ENCODE results near the gene LEFTY2.
"Not testable (repeated sequence)": the region's sequence is repeated elsewhere in the genome, so short reads cannot be mapped to it uniquely, and the experiment has no call there.

Gene LEFTY2

GRCh38 chr1:225953315-225953714, 12.3 kb upstream of the LEFTY2 start:
- no peak for DNase-seq (ENCODE audit: low read depth in 1 of 2, low spot score in 1 of 2)

DNA sequence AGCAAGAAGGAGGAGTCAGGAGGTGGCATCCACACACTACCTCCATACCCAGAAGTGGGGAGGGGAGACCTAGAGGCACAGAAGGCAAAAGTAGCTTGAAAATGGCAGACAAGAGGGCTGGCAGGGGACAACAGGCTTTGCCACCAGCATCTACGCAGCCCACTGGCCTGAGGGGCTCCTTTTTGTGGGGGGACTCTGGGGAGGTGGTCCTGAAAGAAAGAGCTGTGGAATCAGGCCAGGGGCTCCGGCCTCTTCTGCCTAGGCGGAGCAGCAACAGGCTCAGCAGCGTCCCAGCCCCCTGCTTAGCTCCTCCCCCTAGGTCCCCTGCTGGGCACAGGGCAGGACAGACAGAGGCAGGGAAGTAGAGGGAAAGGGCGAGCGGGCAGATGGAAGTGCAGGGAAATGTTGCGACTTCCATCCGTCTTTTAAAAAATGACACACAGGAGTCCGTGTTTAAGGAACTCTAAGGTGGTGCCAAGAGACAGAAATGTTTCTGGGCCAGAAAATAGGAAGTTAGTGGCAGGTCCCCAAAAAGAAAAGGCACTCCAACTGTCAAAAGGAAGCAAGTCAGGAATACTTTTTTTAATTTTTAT, 10.0 kb upstream of the LEFTY2 start:
- no peak for DNase-seq (ENCODE audit: low read depth in 1 of 2, low spot score in 1 of 2)

- DNase-seq (ENCODE audit: low read depth in 1 of 2, low spot score in 1 of 2), result no peak
Observed at GRCh38 chr1:225949041-225949440, 8.0 kb upstream of the LEFTY2 start.

GRCh38 chr1:225946803-225947202, 5.8 kb upstream of the LEFTY2 start:
- DNase-seq (ENCODE audit: low read depth in 1 of 2, low spot score in 1 of 2), result no peak

DNA sequence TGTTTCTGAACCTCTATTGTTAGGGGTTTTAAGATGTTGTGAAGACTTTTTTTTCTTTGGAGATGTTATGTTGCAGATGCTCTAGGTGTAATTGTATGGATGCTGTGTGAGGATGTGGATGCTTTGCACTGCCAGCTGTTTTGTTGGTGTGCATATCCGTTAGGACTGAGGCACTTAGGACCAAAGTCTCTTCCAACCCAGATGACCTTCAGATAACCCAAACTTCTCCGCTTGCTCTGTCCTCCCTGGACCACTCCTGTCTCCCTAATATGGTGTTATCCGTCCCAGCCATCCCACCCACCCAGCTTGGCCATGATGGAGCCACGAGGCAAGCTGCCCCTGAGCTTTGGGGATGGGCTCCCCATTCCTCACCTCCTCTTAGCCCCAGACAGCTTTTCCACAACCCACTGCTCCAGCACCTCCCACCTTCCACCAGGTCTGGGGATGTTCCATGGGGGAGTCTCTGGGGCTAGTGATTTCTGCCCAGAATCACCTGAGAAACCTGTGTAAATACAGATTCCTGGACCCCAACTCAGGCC, 5.1 kb upstream of the LEFTY2 start:
- no peak for DNase-seq (ENCODE audit: low read depth in 1 of 2, low spot score in 1 of 2)

DNA sequence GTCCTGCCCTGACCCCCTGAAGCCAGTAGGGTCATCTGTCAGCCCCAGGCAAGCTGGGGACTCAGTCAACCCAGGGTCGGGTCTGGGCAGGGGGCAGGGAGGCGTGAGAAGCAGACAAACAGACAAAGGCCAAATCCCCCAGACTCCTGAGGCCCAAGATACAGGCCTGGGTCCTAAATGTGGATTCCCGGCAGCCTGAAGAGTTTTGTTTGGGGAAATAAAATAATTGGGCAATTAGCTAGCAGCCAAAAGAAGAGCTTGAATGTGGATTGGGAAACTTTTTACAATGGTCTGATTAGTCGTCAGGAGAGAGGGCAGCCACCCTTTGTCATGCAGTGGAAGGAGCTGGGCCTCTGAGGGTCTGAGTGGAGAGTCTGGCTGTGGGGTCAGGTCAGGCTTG, 4.5 kb upstream of the LEFTY2 start:
- no peak for DNase-seq (ENCODE audit: low read depth in 1 of 2, low spot score in 1 of 2)

DNA sequence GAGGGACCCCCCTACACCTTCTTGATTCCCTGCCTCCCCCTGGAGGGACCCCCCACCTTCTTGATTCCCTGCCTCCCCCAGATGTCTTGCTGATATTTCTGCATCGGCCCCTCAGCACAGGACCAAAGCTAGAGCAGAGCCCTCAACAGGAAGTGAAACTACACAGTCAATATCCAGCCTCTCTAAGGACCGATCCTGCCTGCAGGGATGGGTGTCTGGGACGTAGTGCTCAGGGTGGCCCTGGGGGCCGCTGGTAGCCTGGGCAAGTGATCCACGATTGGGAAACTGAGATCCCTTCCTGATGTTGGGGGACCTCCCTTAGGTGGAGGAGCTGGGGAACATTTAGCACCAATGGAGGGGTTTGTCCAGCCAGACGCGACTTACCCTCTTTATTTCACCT, 3.9 kb upstream of the LEFTY2 start:
- no peak for DNase-seq (ENCODE audit: low read depth in 1 of 2, low spot score in 1 of 2)

- DNase-seq (ENCODE audit: low read depth in 1 of 2, low spot score in 1 of 2), result no peak
Observed at GRCh38 chr1:225944387-225944786, 3.4 kb upstream of the LEFTY2 start.

DNA sequence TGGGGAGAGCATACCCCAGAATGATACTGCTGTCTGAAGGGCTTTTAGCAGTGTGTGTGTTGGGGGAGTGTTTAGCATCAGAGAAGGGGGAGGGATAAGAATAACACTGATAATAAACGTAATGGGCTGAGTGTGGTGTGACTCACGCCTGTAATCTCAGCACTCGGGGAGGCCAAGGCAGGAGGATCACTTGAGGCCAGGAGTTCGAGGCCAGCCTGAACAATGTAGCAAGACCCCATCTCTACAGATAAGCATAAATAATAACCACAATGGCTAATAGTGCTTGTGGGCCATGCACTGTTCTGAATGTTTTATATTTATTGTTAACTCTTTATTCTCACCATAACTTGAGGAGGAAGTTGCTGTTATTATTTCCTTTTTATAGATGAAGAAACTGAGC, 2.6 kb upstream of the LEFTY2 start:
- DNase-seq (ENCODE audit: low read depth in 1 of 2, low spot score in 1 of 2), result no peak

DNA sequence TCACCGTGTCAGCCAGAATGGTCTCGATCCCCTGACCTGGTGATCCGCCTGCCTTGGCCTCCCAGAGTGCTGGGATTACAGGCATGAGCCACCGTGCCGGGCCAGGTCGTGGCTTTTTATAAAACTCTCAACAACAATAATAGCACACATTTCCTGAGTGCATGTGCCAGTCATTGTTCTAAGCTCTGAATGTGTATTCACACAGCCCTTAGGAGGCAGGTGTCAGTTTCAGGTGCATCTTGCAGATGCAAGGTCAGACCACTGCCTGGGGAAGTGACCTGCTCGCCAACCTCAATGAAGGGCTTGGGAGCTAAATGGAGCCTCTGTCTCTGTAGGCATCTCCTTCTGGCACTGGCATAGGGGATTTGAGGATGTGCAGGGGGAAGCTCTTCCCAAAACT, 1.6 kb upstream of the LEFTY2 start:
- no peak for DNase-seq (ENCODE audit: low read depth in 1 of 2, low spot score in 1 of 2)

DNA sequence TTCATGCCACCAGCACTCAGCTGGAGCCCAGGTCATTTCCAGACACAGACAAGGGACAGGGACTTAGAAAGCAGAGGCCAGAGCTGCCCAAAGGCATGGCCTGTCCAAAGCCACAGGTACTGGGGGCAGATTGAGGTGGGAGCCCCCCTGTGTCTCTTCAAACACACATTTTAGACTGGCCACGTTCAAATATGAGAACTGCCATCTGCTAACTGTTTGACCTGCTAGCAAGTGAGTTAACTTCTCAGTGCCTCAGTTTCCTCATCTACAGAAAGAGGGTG, 862 bp upstream of the LEFTY2 start:
- no peak for DNase-seq (ENCODE audit: low read depth in 1 of 2, low spot score in 1 of 2)

GRCh38 chr1:225940385-225941151, 452 bp downstream of the LEFTY2 start:
- no peak for DNase-seq (ENCODE audit: low read depth in 1 of 2, low spot score in 1 of 2)

GRCh38 chr1:225939939-225940310, 1.1 kb downstream of the LEFTY2 start:
- DNase-seq (ENCODE audit: low read depth in 1 of 2, low spot score in 1 of 2), result not testable (repeated sequence)

DNA sequence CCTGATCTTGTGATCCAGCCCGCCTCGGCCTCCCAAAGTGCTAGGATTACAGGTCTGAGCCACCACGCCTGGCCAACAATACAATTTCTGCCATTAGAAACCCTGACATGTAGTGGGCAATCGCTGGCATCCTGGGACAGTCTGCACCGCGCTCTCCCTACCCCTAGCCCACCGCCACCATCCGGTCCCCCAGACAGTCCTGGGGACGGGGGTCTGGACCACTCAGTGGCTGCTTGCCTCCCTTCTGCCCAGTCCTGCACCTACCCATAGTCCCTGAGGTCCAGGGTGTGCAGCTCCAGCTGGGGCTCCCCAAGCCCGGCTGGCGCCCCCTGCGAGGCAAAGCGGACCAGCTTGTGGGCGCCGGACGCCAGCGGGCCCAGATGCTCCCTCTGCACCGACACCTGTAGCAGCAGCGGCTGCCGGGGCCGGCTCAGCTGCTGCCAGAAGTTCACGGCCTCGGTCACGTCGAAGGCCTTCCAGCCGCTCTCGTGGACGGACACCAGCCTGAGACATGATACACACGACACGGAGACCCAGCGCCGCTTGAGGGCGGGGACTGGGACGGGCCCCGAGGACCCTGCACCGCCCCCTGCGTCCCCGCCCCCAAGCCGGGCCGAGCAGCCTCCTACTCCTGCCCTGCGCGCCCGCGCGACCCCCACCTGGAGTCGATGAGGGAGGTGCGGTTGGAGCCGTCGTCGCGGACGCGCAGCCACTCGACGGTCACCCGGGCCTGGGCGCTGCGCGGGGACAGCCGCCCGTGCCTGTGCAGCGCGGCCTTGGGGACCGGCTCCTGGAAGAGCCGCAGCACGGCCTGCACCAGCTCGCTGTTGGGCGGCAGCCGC, 1.7 kb downstream of the LEFTY2 start:
- not testable (repeated sequence) for DNase-seq (ENCODE audit: low read depth in 1 of 2, low spot score in 1 of 2)

DNA sequence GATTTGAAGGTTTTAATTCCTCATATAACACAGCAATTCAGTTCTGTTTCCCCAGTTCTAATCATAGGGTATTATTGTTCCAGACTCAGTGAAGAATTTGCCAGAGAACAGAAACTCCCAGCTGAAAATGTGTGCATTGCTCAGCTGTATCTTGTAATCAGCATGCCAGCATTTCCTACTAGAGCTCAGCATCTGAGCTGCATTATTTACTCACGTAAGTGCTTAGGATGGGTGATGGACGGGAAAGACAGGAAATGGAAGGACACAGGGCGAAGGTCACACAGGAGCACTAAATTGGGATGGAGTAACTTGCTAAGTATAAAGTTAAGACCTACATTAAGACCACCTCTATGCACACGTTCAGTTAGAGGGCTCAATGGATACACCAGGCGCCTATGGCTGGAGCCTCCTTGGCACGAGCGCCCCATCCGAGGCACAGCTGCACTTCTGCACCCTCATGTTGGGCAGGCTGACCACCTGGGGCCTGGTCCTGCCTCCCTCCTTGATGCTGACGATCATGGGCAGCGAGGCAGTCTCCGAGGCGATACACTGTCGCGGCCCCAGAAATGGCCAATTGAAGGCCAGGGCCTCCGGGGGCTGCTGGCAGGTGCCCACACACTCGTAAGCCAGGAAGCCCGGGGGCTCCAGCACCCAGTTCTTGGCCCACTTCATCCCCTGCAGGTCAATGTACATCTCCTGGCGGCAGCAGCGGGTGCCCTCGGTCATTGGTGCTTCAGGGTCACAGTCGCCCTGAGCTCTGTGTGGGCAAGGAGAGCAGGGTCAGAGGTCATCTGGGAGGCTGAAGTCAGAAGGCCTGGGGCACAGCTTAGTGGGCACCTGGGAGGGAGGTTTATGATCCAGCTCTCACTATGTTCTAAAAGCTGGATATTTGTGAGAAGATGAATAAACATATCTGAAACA, 3.7 kb downstream of the LEFTY2 start:
- no peak for DNase-seq (ENCODE audit: low read depth in 1 of 2, low spot score in 1 of 2)

GRCh38 chr1:225936523-225936922, 4.5 kb downstream of the LEFTY2 start:
- no peak for DNase-seq (ENCODE audit: low read depth in 1 of 2, low spot score in 1 of 2)

DNA sequence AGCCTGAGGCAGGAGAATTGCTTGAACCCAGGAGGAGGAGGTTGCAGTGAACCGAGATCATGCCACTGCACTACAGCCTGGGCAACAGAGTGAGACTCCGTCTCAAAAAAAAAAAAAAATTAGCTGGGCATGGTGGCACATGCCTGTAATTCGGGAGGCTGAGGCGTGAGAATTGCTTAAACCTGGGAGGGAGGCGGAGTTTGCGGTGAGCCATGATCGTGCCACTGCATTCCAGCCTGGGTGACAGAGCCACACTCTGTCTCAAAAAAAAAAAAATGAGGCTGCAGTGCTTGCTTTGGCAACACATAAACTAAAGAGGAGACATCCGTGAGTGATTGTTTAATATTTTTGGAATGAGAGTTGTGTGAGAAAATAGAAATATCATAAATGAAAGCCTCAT, 4.9 kb downstream of the LEFTY2 start:
- not testable (repeated sequence) for DNase-seq (ENCODE audit: low read depth in 1 of 2, low spot score in 1 of 2)

- no peak for DNase-seq (ENCODE audit: low read depth in 1 of 2, low spot score in 1 of 2)
Observed at GRCh38 chr1:225934711-225935110, 6.3 kb downstream of the LEFTY2 start.

- DNase-seq (ENCODE audit: low read depth in 1 of 2, low spot score in 1 of 2), result no peak
Observed at GRCh38 chr1:225933072-225933471, 7.9 kb downstream of the LEFTY2 start.

- DNase-seq (ENCODE audit: low read depth in 1 of 2, low spot score in 1 of 2), result no peak
Observed at GRCh38 chr1:225931270-225932136, 9.5 kb downstream of the LEFTY2 start.

Data from activated T-helper 1 cell treated with anti-CD3 and anti-CD28 coated beads, Interleukin-2, amount 50 U/mL, for 16 hours (primary cell).